ENCODE data around the gene PNMA8B.
A peak's percentile ranks its signal among the peaks of the same experiment; 100 is the strongest.

PNMA8B gene

DNA sequence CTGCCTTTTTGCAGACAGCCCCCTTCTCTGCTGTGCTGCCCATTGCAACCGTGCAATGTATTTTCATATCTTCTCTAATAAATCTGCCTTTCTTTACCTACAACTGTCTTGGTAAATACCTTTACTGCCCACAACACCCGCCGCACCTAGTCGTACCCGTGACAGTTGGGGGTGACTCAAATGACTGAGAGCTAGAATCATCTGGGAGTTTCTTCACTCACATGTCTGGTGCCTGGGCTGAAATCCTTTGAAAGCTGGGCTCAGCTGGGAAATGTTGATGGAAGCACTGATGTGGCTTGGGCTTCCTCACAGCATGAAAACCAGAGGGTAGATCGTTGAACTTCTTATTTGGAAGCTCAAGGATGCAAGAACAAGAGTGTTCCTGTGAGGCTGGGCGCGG is 21.5 kb downstream of the PNMA8B start:
- Histone ChIP-seq H3K4me3 (no peak overlapping the region), H3K27ac (peak overlapping the region in 1 of 2 donors; percentile 69)
- TF ChIP-seq, protein P1, sequence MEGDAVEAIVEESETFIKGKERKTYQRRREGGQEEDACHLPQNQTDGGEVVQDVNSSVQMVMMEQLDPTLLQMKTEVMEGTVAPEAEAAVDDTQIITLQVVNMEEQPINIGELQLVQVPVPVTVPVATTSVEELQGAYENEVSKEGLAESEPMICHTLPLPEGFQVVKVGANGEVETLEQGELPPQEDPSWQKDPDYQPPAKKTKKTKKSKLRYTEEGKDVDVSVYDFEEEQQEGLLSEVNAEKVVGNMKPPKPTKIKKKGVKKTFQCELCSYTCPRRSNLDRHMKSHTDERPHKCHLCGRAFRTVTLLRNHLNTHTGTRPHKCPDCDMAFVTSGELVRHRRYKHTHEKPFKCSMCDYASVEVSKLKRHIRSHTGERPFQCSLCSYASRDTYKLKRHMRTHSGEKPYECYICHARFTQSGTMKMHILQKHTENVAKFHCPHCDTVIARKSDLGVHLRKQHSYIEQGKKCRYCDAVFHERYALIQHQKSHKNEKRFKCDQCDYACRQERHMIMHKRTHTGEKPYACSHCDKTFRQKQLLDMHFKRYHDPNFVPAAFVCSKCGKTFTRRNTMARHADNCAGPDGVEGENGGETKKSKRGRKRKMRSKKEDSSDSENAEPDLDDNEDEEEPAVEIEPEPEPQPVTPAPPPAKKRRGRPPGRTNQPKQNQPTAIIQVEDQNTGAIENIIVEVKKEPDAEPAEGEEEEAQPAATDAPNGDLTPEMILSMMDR (IDR thresholded peaks at IDR 0.05) = no peak
- DNase-seq (ENCODE audit: low spot score) = no peak

DNA sequence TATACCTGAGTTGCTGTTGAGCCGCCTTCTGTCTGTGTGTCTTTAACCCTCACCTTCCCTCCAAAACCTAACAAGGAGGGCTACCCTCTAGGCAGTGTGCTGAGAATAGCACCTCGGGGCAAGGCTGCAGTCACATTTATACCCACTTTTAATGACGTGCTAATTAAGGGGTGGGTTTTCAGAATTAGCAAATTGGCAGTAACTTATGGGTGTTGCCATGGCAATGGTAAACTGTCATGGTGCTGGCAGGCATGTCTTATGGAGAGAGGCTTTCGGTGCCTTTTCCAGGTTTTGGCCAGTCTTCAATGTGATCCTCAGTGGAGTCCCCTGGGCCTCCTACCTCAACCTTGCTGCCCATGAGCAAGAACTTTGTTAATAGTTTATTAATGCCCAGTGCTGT is 23.1 kb downstream of the PNMA8B start:
- DNase-seq (ENCODE audit: low spot score) = no peak
- TF ChIP-seq, protein P1 (IDR thresholded peaks at IDR 0.05) = no peak
- no peak overlapping the region for H3K4me3 ChIP-seq
- peak overlapping the region in 1 of 2 donors; percentile 95 for H3K27ac ChIP-seq

DNA sequence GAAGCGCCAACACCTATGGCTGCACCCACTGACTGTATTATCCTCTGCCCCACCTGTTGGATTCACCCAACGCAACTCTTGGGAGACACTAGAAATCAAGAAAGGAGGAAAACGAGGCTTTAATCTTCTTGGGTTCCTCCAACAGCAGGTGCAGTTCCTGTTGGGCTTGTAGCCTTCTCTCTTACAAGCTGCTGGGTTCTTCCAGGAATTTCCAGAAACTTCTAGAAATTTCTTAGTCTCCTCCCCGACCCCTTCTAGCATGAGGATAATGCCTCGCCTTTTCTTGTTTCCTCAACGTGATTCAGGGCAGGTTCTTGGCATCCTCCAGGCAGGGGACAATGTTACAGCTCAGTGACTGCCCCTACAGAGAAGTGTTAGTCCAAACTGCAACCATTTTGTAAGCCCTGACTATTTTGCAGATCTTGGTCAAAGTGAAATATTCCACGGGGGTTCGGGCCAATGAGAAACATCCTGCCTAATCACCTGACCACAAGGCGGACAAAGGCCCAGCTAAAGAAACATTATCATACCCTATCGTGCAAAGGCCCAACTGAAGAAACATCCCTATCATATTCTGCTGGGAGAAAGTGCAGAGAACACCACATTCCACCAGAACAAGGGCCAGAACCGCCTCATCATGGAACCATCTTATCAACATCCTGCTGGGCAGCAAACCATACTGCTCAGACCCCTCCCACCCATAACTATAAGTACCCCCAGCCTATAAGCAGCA is 23.7 kb downstream of the PNMA8B start:
- peak overlapping the region; percentile 66 for H3K4me3 ChIP-seq

DNA sequence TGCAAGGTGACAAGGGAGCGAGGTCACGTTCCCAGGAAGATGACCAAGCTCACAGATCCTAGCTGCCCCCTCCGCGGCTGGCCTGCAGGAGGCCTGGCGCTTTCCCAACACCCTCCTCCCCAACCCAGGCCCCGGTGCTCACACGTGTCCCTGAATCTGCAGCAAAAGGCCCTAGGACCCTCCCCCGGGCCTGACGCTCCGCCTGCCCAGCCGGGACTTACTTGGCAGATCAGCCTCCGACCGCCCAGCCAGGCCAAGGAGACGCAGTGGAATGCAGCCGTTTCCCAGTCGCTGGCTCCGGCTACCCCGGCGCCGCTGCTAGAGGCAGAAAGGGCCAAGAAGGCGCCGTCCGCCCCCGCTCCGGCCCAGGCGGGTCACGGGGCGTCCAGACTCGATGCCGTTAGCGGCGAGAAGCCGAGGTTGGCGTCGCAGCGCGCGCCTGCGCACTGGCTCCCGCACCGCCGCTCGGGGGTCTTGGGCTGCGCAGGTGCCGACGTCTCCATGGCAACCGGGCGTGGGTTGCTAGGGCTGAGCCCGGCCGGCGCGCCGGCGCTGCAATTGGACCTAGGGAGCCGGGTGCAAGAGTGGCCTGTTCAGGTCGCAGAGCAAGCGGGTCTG is 24.4 kb downstream of the PNMA8B start, which contains the start of gene PNMA8A:
PNMA8A (minus strand) TSS at position 448 of the 618 bp plus-strand sequence. CDS start 528 bp downstream, outside the sequence.
- peak within 1 kb of the TSS; percentile 88 to 95 for H3K27ac ChIP-seq
- peak; percentile 93 for DNase-seq (ENCODE audit: low spot score)

More for the DNA sequence above, 23.7 kb downstream of the PNMA8B start:
- DNase-seq (ENCODE audit: low spot score) = no peak
- H3K27ac ChIP-seq = peak overlapping the region; percentile 88 to 95
- TF ChIP-seq, protein P1 (IDR thresholded peaks at IDR 0.05) = no peak

DNA sequence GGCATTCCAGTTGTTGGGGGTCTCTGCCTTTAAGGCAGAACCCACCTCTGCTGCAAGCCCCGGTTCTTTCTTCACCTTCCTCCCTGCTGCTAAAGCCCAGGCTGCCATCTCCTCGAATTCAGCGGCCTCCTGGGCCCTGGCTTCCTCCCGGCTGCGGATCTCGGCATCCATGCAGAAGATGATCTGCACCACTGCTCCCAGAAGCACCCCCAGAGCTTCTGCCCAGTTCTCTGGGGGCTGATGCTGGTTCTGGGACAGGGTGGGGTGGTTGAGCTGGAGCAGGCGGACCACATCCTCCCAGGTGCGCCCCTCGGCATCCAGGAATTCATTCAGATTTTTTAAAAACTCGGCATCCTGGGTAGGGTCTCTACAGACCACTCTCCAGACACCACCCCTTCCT is 25.3 kb downstream of the PNMA8B start:
- TF ChIP-seq, protein P1 (IDR thresholded peaks at IDR 0.05) = no peak

More for the DNA sequence above, 24.4 kb downstream of the PNMA8B start, which contains the start of gene PNMA8A:
- TF ChIP-seq, protein P1 (IDR thresholded peaks at IDR 0.05) = no peak
- H3K4me3 ChIP-seq = peak within 1 kb of the TSS; percentile 66

DNA sequence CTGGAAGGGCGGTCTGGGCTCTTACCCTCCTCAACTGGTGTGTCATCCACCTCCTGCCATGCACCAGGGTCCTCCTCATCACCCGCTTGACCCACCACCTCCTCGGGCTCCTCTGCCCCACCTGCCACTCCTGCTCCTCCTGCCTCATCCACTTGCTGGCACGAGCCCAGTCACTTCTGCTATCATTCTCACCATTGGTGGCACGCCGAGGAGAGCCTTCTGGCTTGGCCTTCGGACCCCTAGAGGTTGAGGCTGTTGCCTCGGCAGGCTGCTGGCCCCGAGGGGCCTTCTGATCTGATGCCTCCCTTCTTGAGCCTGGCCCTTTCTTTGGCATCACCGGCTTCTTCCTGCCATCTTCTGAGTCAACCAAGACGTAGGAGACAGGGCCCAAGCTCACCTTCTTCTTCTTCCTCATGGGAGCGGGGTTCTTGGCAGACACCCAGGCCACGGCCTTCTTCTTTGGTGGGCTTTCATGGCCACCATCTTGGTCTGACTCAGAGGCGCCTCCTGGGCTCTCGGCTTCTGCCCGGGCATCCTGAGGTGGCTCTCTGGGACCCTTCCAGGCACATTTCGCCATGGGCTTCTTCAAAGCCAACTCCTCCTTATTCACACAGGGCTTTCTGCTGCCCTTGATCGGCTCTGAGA is 26.0 kb downstream of the PNMA8B start:
- H3K27ac ChIP-seq = peak overlapping the region; percentile 88 to 95
- DNase-seq (ENCODE audit: low spot score) = no peak
- H3K4me3 ChIP-seq = no peak overlapping the region
- TF ChIP-seq, protein P1 (IDR thresholded peaks at IDR 0.05) = no peak

More for the DNA sequence above, 25.3 kb downstream of the PNMA8B start:
- Histone ChIP-seq H3K27ac (peak overlapping the region; percentile 88 to 95), H3K4me3 (no peak overlapping the region)
- DNase-seq (ENCODE audit: low spot score) = no peak

All from coronary artery (tissue), 2 donors.